ENCODE measurements around the gene TSHZ1. TPM values are rescaled to one million over a fixed set of nuclear protein-coding genes. Genes with fewer than 3 reads are reported as not detected.

Gene TSHZ1
- total RNA-seq, 1 experiment from 2014 or later = 5.6 TPM

GRCh38 chr18:75213611-75214331, 3.2 kb downstream of the TSHZ1 start:
- H3K4me3 ChIP-seq (ENCODE audit: low read length) = no peak overlapping the region
- POLR2A ChIA-PET (ENCODE audit: unreplicated experiment) = no interaction called here
- H2AFZ ChIP-seq (ENCODE audit: low read length) = no peak overlapping the region
- H3K9me3 ChIP-seq (ENCODE audit: low read length) = no peaks in the 10 kb centered on the region
- ATAC-seq (no peak), DNase-seq (peak; percentile 46)
- intact Hi-C loops (cut with micrococcal nuclease) = loop anchor here (5.0 kb wide), 1 partner anchor 34 kb away; no protein-coding TSS in a partner anchor
- no peaks in the 10 kb centered on the region for H3K36me3 ChIP-seq (ENCODE audit: low read depth, low read length)
- H3K79me2 ChIP-seq (ENCODE audit: low read length) = peaks cover 48% of the 10 kb centered on the region
- CTCF ChIA-PET = no interaction called here
- no peak overlapping the region for H3K27ac ChIP-seq (ENCODE audit: low read length)
- no peaks in the 10 kb centered on the region for H3K9me2 ChIP-seq (replicated peaks; ENCODE audit: low read length)
- H3K4me1 ChIP-seq (ENCODE audit: insufficient read depth, low read length) = peaks cover 24% of the 10 kb centered on the region
- no peak for TF ChIP-seq CTCF (conservative IDR thresholded peaks at IDR 0.05; ENCODE audit: low read depth, low read length)
- no peak for TF ChIP-seq EZH2 (IDR thresholded peaks at IDR 0.05; ENCODE audit: low read length, unreplicated experiment)
- TF ChIP-seq EZH2phosphoT487 (IDR thresholded peaks at IDR 0.05; ENCODE audit: borderline replicate concordance, low read length) = no peak
- no peaks in the 10 kb centered on the region for H3K27me3 ChIP-seq (ENCODE audit: low read length)
- peak overlapping the region; percentile 11 for H3K4me2 ChIP-seq (ENCODE audit: low read length)
- H4K20me1 ChIP-seq (ENCODE audit: low read length) = no peaks in the 10 kb centered on the region
- no TSS peak for BruUV-seq (replicated peaks)
- H3K9ac ChIP-seq (ENCODE audit: low read length) = no peak overlapping the region
- peaks cover 9% of the 10 kb centered on the region for H3F3A ChIP-seq (ENCODE audit: low read length, unreplicated experiment)

GRCh38 chr18:75214332-75214690, 3.7 kb downstream of the TSHZ1 start:
- Histone ChIP-seq H3K4me1 (ENCODE audit: insufficient read depth, low read length) (peaks cover 24% of the 10 kb centered on the region), H3K9me2 (replicated peaks; ENCODE audit: low read length) (no peaks in the 10 kb centered on the region), H3K36me3 (ENCODE audit: low read depth, low read length) (no peaks in the 10 kb centered on the region), H3F3A (ENCODE audit: low read length, unreplicated experiment) (peaks cover 9% of the 10 kb centered on the region), H4K20me1 (ENCODE audit: low read length) (no peaks in the 10 kb centered on the region), H3K4me2 (ENCODE audit: low read length) (peak overlapping the region; percentile 11; the same call in 1 of the 2 replicates), H2AFZ (ENCODE audit: low read length) (no peak overlapping the region), H3K27ac (ENCODE audit: low read length) (no peak overlapping the region), H3K27me3 (ENCODE audit: low read length) (no peaks in the 10 kb centered on the region), H3K9ac (ENCODE audit: low read length) (no peak overlapping the region), H3K79me2 (ENCODE audit: low read length) (peaks cover 49% of the 10 kb centered on the region), H3K4me3 (ENCODE audit: low read length) (no peak overlapping the region), H3K9me3 (ENCODE audit: low read length) (no peaks in the 10 kb centered on the region)
- ChIA-PET CTCF (no interaction called here), POLR2A (ENCODE audit: unreplicated experiment) (no interaction called here)
- ATAC-seq = no peak
- no peak for TF ChIP-seq EZH2phosphoT487 (IDR thresholded peaks at IDR 0.05; ENCODE audit: borderline replicate concordance, low read length)
- TF ChIP-seq EZH2 (IDR thresholded peaks at IDR 0.05; ENCODE audit: low read length, unreplicated experiment) = no peak
- TF ChIP-seq CTCF (conservative IDR thresholded peaks at IDR 0.05; ENCODE audit: low read depth, low read length) = no peak
- no peak for DNase-seq
- intact Hi-C loops (cut with micrococcal nuclease) = loop anchor here (5.0 kb wide), 1 partner anchor 33 kb away; no protein-coding TSS in a partner anchor
- BruUV-seq (replicated peaks) = no TSS peak

- no TSS peak for BruUV-seq (replicated peaks)
- H3K27me3 ChIP-seq (ENCODE audit: low read length) = no peaks in the 10 kb centered on the region
- H3K9ac ChIP-seq (ENCODE audit: low read length) = no peak overlapping the region
- intact Hi-C loops (cut with micrococcal nuclease) = loop anchor here (5.0 kb wide), 1 partner anchor 32 kb away; no protein-coding TSS in a partner anchor
- POLR2A ChIA-PET (ENCODE audit: unreplicated experiment) = no interaction called here
- no peaks in the 10 kb centered on the region for H3K36me3 ChIP-seq (ENCODE audit: low read depth, low read length)
- H3K4me1 ChIP-seq (ENCODE audit: insufficient read depth, low read length) = peaks cover 21% of the 10 kb centered on the region
- ATAC-seq = no peak
- no peak overlapping the region for H2AFZ ChIP-seq (ENCODE audit: low read length)
- H3K4me3 ChIP-seq (ENCODE audit: low read length) = no peak overlapping the region
- no peak overlapping the region for H3K27ac ChIP-seq (ENCODE audit: low read length)
- DNase-seq = no peak
- no peaks in the 10 kb centered on the region for H4K20me1 ChIP-seq (ENCODE audit: low read length)
- TF ChIP-seq EZH2 (IDR thresholded peaks at IDR 0.05; ENCODE audit: low read length, unreplicated experiment) = no peak
- H3K9me3 ChIP-seq (ENCODE audit: low read length) = no peaks in the 10 kb centered on the region
- H3K9me2 ChIP-seq (replicated peaks; ENCODE audit: low read length) = no peaks in the 10 kb centered on the region
- H3K79me2 ChIP-seq (ENCODE audit: low read length) = peaks cover 56% of the 10 kb centered on the region
- CTCF ChIA-PET = no interaction called here
- H3K4me2 ChIP-seq (ENCODE audit: low read length) = no peak overlapping the region
- H3F3A ChIP-seq (ENCODE audit: low read length, unreplicated experiment) = peaks cover 4% of the 10 kb centered on the region
These were observed 4.3 kb downstream of the TSHZ1 start for GRCh38 chr18:75214766-75215510.

All from PC-3 (cell line).